Fibroblast of the aortic adventitia (primary cell): Measurements from ENCODE around the gene TPRKB. TPM values are rescaled to one million over a fixed set of nuclear protein-coding genes. Genes with fewer than 3 reads are reported as not detected.
"Not testable (repeated sequence)": the region's sequence is repeated elsewhere in the genome, so short reads cannot be mapped to it uniquely, and the experiment has no call there.

ENCODE experiments used
- DNase-seq: peaks from one replicate; pipeline ENCODE4 v3.0.0-alpha.2; 2010; ENCODE audit warnings: low read depth
- H3K4me3 ChIP-seq: 2 replicates; pipeline ENCODE4 v1.5.1; 2011; ENCODE audit warnings: low read depth, mild to moderate bottlenecking, control low read depth, low read length, moderate library complexity
- total RNA-seq: library from RNA; depleted of rRNA; stranded (reverse); fragments of >200 nt; gene quantifications from 2 replicates; pipeline ENCODE4 v1.2.3, GENCODE V29; 2012; ENCODE audit warnings: low replicate concordance
- TF ChIP-seq, protein P1 (sequence below): IDR thresholded peaks from 2 replicates; pipeline ENCODE4 v1.5.1; 2011; ENCODE audit warnings: mild to moderate bottlenecking, low read length, control low read depth, inconsistent platforms; ENCODE audit not compliant: insufficient read depth

TPRKB gene
- 8.3 and 54.8 TPM in 2 replicates for total RNA-seq

- H3K4me3 ChIP-seq, result peak within 1 kb of the TSS; percentile 98
- TF ChIP-seq, protein P1, sequence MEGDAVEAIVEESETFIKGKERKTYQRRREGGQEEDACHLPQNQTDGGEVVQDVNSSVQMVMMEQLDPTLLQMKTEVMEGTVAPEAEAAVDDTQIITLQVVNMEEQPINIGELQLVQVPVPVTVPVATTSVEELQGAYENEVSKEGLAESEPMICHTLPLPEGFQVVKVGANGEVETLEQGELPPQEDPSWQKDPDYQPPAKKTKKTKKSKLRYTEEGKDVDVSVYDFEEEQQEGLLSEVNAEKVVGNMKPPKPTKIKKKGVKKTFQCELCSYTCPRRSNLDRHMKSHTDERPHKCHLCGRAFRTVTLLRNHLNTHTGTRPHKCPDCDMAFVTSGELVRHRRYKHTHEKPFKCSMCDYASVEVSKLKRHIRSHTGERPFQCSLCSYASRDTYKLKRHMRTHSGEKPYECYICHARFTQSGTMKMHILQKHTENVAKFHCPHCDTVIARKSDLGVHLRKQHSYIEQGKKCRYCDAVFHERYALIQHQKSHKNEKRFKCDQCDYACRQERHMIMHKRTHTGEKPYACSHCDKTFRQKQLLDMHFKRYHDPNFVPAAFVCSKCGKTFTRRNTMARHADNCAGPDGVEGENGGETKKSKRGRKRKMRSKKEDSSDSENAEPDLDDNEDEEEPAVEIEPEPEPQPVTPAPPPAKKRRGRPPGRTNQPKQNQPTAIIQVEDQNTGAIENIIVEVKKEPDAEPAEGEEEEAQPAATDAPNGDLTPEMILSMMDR, result no peak
- peak; percentile 97 for DNase-seq
Observed at GRCh38 chr2:73736855-73737779, at the start of gene TPRKB. Gene TPRKB, minus strand, starts transcription at chr2:73737345. Its CDS starts 2,776 bp downstream, at chr2:73734569.

- not testable (repeated sequence) for H3K4me3 ChIP-seq, DNase-seq
Observed at GRCh38 chr2:73783883-73784282, 46.7 kb upstream of the TPRKB start, which contains the start of gene C2orf78. Gene C2orf78, plus strand, starts transcription at chr2:73784183. Its CDS starts 127 bp downstream, at chr2:73784310.

GRCh38 chr2:73783402-73783801 is 46.3 kb upstream of the TPRKB start:
- not testable (repeated sequence) for H3K4me3 ChIP-seq, DNase-seq

- no peak for DNase-seq
- TF ChIP-seq, protein P1, result no peak
- no peak overlapping the region for H3K4me3 ChIP-seq
Observed at GRCh38 chr2:73780237-73780582, 43.1 kb upstream of the TPRKB start.

- DNase-seq, result peak; percentile 95
- TF ChIP-seq, protein P1, result peak; percentile 96
- H3K4me3 ChIP-seq, result peak within 1 kb of the TSS; percentile 97
Observed at GRCh38 chr2:73779467-73780236, 42.5 kb upstream of the TPRKB start, which contains the start of gene DUSP11. Gene DUSP11, minus strand, starts transcription at chr2:73780103. Its CDS starts 129 bp downstream, at chr2:73779974.

- DNase-seq, result not testable (repeated sequence)
- peak overlapping the region; percentile 97 for H3K4me3 ChIP-seq
Observed at GRCh38 chr2:73778867-73779466, 41.8 kb upstream of the TPRKB start.

DNA sequence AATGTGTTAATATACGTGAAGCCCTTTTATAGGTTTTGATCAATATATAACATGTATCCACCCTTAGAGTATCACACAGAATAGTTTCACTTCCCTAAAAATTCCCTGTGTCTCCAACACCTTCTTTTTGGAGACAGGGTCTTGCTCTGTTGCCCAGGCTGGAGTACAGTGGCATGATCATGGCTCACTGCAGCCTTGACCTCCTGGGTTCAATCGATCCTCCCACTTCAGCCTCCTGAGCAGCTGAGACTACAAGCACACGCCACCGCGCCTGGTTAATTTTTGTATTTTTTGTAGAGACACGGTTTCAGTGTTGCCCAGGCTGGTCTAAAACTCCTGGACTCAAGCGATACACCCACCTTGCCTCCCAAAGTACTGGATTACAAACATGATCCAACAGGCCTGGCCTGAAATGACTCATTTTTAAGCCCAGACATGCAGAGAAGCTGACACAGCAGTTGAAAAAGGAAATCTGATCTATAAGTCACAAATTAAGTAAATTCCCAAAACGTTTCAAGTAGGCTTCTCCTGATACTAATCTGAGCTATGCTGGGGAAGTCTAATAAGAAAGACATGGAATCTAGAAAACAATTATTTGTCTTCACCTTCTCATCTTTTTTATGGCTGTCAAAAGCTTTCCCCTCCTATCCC is 39.8 kb upstream of the TPRKB start:
- TF ChIP-seq, protein P1, result no peak
- H3K4me3 ChIP-seq, result no peak overlapping the region
- peak; percentile 12 for DNase-seq
